Sciatic nerve (tissue), 2 donors: ENCODE measurements around the gene CCDC136. TPM values are rescaled to one million over a fixed set of nuclear protein-coding genes. Genes with fewer than 3 reads are reported as not detected.

Source experiments
- ATAC-seq: fragments of 200-7000 bp; cut with Tn5 transposase; one replicate; pipeline ENCODE4 v1.9.1; 2020; ENCODE audit warnings: mild to moderate bottlenecking, moderate library complexity
- DNase-seq: peaks from one replicate; pipeline ENCODE4 v3.0.0-alpha.2; 2020; ENCODE audit warnings: low spot score
- intact Hi-C: fragments of 100-400 bp; cut with DNase I; formaldehyde crosslinking; loops from one replicate; pipeline ENCODE4 v1.14.2; 2022
- total RNA-seq: library from RNA; stranded (reverse); fragmentation: NEBNext Ultra II Directional; extraction: Animal tissue kit (Norgen Biotek cat#: 25700); gene quantifications from one replicate; pipeline ENCODE4 v1.2.1, GENCODE V29; 2021
- donor health status: DM: no; HTN: no; CAD: no.
- donor health status: DM: no; HTN: no; CAD: no.

The CCDC136 gene
- total RNA-seq, 1 donor from 2014 or later, result 5.9 TPM

- intact Hi-C loops, result no loop called here
- DNase-seq (no peak), ATAC-seq (no peak)
Observed at GRCh38 chr7:128827971-128828711, 36.4 kb downstream of the CCDC136 start.

- ATAC-seq (no peak), DNase-seq (no peak)
- intact Hi-C loops, result no loop called here
Observed at GRCh38 chr7:128829391-128830166, 37.8 kb downstream of the CCDC136 start.

DNA sequence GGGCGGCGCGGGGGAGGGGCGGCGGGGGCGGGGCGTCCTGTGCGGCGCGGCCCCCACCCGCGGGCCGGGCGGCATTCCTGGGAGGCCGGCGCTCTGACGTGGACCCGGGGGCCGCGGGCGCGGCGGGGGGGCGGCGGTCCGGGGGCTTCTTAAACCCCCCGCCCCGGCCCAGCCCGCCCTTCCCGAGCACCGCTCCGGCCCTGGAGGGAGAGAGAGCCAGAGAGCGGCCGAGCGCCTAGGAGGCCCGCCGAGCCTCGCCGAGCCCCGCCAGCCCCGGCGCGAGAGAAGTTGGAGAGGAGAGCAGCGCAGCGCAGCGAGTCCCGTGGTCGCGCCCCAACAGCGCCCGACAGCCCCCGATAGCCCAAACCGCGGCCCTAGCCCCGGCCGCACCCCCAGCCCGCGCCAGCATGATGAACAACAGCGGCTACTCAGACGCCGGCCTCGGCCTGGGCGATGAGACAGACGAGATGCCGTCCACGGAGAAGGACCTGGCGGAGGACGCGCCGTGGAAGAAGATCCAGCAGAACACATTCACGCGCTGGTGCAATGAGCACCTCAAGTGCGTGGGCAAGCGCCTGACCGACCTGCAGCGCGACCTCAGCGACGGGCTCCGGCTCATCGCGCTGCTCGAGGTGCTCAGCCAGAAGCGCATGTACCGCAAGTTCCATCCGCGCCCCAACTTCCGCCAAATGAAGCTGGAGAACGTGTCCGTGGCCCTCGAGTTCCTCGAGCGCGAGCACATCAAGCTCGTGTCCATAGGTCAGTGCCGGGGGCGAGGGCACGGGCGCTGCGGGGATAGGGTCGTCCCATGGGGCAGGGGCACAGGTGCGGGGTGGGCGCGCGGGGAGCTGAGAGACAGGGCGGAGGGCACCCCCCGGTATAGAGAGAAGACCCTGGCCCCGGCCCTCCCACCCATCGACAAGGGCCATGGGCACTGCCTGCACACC lies 38.7 kb downstream of the CCDC136 start, which contains the start of gene FLNC:
TSS of gene FLNC (plus strand) at position 176 of the 947 bp plus-strand sequence. CDS start at position 408, 232 bp downstream.
- ATAC-seq, result peak; percentile 48
- intact Hi-C loops, result no loop called here
- peak; percentile 79 for DNase-seq

- no peak for DNase-seq
- intact Hi-C loops, result no loop called here
- ATAC-seq, result peak; percentile 35
Observed at GRCh38 chr7:128831178-128831993, 39.6 kb downstream of the CCDC136 start.

DNA sequence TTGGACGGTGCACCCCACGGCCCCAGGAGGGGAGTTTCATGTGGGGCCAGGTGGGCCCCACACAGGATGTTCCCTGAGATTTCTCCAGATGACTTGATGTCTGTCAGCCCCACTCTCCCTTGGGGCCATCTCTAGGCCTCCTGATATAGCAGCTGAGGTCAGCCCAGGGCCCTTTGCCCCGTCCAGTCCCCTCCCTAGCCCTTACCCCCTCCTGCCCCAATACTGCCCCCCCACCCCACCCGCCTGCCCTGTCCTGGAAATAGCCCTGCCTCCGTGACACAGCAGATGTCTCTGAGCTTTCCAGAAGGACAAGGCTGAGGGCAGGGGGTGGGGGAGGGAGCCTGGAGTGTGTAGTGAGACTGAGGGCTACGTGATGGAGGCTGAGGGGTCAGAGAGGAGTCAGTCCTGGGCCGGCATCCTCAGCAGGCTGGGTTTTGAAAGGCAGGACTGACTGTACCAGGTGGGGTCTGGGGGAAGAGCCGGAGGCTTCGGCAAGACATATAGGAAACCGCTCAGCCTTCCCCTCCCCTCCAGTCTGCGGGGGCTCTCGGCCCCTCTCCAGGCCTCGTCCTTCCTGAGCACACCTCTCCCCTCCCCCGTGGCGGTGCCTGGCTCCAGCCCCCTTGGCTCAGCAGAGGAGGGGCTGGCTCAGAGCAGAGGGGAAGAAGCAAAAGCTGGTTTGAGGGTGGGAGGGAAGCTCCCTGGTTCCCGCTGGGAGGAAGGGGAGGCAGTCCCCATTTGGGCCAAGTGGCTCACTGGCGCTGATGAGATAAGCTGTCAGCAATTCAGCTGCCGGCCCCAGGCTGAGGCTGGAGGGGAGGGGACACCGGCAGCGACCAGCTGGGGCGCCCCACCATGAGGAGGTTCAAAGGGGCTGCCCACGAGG lies 40.5 kb downstream of the CCDC136 start:
- DNase-seq, result no peak
- ATAC-seq, result peak; percentile 22
- intact Hi-C loops, result no loop called here

DNA sequence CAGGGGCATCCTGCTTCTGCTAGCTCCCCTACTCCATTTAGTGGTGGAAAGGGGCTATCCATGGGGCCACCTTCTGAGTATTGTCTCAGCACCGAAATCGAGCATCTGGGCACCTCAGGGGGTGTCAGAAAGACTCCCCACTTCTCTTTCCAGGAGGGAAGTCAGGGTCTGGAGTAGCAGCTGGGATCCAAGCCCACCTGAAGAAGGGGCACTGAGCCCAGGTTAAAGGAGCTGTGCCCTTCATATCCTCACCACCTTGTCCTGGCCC lies 41.0 kb downstream of the CCDC136 start:
- intact Hi-C loops, result no loop called here
- no peak for DNase-seq
- ATAC-seq, result no peak

- intact Hi-C loops, result no loop called here
- DNase-seq, result no peak
- peak; percentile 73 for ATAC-seq
Observed at GRCh38 chr7:128833148-128833945, 41.6 kb downstream of the CCDC136 start.

DNA sequence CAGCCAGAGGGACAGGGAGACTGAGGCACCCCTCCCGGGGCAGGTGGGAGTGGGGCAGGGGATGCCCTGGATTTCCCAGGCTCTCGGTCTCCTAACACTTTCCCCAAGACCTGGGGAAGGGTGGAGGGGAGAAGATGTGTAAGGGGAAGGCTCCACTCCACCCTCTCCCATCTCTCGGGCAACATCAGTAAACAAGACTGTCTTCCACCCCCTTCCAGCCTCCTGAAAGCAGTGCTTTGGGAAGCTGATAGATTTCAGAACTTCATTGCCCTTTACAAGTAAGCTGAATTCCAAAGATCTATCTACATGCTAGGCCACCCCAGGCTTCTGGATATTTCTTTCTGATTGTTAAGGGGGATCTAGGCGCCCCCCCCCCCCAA lies 42.2 kb downstream of the CCDC136 start:
- intact Hi-C loops, result no loop called here
- DNase-seq (no peak), ATAC-seq (peak; percentile 10)

- ATAC-seq (no peak), DNase-seq (no peak)
- intact Hi-C loops, result no loop called here
Observed at GRCh38 chr7:128835231-128835751, 43.5 kb downstream of the CCDC136 start.

- DNase-seq (no peak), ATAC-seq (no peak)
- intact Hi-C loops, result no loop called here
Observed at GRCh38 chr7:128835790-128836641, 44.2 kb downstream of the CCDC136 start.

- DNase-seq, result no peak
- ATAC-seq, result no peak
- intact Hi-C loops, result no loop called here
Observed at GRCh38 chr7:128836729-128837348, 45.1 kb downstream of the CCDC136 start.

DNA sequence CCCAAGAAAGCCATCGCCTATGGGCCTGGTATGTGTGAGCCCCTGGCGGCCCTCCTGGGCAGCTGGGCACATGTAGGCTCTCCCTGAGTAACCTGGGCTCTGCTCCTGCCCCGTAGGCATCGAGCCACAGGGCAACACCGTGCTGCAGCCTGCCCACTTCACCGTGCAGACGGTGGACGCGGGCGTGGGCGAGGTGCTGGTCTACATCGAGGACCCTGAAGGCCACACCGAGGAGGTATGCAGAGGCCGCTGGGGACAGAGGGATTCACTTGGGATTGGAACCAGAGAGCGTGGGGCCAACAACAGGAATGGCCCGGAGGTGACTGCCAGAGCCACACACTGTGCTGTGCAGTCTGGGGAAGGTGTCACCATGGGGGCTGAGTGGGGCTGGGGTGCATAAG lies 45.8 kb downstream of the CCDC136 start:
- ATAC-seq, result no peak
- no peak for DNase-seq
- intact Hi-C loops, result no loop called here

GRCh38 chr7:128838109-128838779 lies 46.5 kb downstream of the CCDC136 start:
- ATAC-seq, result no peak
- DNase-seq, result no peak
- intact Hi-C loops, result no loop called here

DNA sequence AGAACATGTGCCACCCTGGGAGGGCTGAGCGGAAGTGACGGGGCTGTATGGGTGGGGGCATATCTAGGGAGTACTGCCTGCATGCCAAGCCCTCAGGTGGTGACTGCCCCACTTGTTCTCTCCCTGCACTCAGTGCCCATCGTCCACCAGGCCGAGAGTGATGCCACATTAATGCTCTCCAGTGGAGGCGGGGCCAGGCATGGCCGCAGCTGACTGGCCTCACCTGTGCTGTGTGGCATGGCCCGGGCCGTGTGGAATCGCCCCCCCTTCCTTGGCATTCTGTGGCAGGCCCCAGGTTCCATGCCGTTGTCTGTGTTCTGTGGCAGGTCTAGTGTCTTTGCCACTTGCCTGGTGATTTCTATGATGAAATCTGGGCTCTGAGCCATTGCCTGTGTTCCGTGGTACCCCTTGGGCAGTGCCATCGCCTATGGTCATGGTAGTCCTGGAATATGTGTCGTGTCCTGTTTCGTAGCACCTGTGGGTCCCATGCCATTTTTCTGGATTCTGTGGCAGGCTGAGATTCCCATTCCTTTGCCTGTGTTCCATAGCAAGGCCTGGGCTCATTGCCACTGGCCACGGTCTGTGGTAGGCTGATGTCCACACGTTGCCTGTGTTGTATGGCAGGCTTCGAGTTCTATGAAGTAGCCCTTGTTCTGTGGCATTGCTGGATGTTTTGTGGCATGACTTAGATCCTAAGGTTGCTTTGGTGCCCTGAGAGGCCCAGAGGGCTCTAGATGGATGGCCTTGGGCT lies 47.4 kb downstream of the CCDC136 start:
- intact Hi-C loops, result no loop called here
- ATAC-seq (no peak), DNase-seq (no peak)
